ENCODE results near the gene ACOT7. TPM values are rescaled to one million over a fixed set of nuclear protein-coding genes. Genes with fewer than 3 reads are reported as not detected.

Gene ACOT7
- total and polyA plus RNA-seq, 7 donors, result 2.3 to 12.4 (median 4.1) TPM

DNA sequence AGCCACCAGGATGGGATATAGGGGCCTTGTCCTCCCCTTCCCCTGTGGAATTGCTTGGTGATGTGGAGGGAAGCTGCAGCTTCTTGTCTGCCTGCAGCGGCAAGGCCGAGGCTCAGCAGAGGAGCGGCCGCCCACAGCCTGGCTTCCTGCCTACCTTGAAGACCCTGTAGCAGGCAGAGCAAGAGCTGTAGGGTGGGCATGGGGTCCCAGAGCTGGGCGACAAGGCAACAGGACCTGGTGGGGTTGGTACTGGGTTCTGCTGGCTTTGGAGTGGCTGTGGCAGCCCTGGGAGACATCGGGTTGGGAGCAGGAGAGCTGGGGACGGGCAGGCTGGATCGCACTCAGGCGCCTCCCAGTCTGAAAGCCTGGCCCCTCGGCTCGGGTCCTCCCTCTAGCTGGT lies 126.9 kb downstream of the ACOT7 start:
- no peak for ATAC-seq
- intact Hi-C loops (cut with DNase I), result loop anchor here in 1 of 2 donors (5.0 kb wide), 1 partner anchor 36 kb away; no protein-coding TSS in a partner anchor
- H3K27ac ChIP-seq, result no peak overlapping the region
- peaks cover 0 to 24% (median 9%) of the 10 kb centered on the region in 3 donors for H3K27me3 ChIP-seq (ENCODE audit: insufficient read depth in 3 of 3, low read length in 2 of 3)
- TF ChIP-seq, protein P1, sequence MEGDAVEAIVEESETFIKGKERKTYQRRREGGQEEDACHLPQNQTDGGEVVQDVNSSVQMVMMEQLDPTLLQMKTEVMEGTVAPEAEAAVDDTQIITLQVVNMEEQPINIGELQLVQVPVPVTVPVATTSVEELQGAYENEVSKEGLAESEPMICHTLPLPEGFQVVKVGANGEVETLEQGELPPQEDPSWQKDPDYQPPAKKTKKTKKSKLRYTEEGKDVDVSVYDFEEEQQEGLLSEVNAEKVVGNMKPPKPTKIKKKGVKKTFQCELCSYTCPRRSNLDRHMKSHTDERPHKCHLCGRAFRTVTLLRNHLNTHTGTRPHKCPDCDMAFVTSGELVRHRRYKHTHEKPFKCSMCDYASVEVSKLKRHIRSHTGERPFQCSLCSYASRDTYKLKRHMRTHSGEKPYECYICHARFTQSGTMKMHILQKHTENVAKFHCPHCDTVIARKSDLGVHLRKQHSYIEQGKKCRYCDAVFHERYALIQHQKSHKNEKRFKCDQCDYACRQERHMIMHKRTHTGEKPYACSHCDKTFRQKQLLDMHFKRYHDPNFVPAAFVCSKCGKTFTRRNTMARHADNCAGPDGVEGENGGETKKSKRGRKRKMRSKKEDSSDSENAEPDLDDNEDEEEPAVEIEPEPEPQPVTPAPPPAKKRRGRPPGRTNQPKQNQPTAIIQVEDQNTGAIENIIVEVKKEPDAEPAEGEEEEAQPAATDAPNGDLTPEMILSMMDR (IDR thresholded peaks at IDR 0.05), result no peak
- no peak overlapping the region for H3K4me3 ChIP-seq
- H3K4me1 ChIP-seq, result peaks cover 4% of the 10 kb centered on the region
- 91 to 94% (median 91%) methylated on average over 10 to 11 of the region's 11 CpGs for WGBS, 3 donors
- no peaks in the 10 kb centered on the region for H3K36me3 ChIP-seq (ENCODE audit: insufficient read depth in 1 of 2, low read depth in 1 of 2)
- DNase-seq, result no peak
- H3K9me3 ChIP-seq, result no peaks in the 10 kb centered on the region

DNA sequence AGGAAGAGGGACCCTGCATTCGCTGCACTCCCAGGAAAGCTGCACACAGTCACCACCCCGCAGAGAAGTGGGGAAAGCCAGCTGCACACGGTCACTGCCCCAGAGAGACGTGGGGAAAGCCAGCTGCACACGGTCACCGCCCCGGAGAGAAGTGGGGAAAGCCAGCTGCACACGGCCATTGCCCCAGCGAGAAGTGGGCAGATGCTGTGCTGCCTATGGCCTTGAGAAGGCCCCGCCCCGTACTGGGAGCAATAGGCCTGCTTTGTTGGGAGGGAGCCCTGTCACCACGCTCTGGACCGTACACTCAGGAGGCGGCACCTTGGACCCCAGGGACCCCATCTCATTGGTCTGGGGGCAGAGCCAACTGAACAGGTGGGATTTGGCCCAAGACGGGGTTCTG lies 128.4 kb downstream of the ACOT7 start:
- intact Hi-C loops (cut with DNase I), result loop anchor here in 1 of 2 donors (5.0 kb wide), 1 partner anchor 37 kb away; no protein-coding TSS in a partner anchor
- peaks cover 0 to 36% (median 18%) of the 10 kb centered on the region in 3 donors for H3K27me3 ChIP-seq (ENCODE audit: insufficient read depth in 3 of 3, low read length in 2 of 3)

DNA sequence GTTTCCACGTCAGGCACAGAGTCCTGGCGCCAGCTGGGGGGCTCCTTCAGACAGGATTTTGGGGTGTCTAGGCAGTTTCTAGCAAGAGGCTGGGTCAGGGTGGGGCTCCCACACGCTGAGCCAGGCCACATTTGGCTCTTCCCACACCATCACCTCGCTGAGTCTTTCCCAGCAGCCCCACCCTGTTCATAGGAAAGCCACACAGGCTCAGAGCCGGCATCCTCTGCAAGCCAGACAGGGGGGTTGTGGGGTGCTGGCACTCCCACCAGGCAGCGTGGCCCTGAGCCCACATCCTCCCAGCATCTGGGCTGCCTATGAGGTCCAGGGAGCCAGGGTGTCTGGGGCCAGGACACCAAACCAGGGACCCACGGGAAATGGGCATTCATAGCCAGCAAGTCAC lies 129.9 kb downstream of the ACOT7 start:
- no peak overlapping the region for H3K27ac ChIP-seq
- intact Hi-C loops (cut with DNase I), result no loop called here
- TF ChIP-seq, protein P1 (IDR thresholded peaks at IDR 0.05), result no peak
- no peak for DNase-seq
- H3K4me3 ChIP-seq, result no peak overlapping the region
- H3K9me3 ChIP-seq, result no peaks in the 10 kb centered on the region
- H3K4me1 ChIP-seq, result peaks cover 4% of the 10 kb centered on the region
- no peaks in the 10 kb centered on the region for H3K36me3 ChIP-seq (ENCODE audit: insufficient read depth in 1 of 2, low read depth in 1 of 2)
- ATAC-seq, result no peak
- peaks cover 0 to 50% (median 20%) of the 10 kb centered on the region in 3 donors for H3K27me3 ChIP-seq (ENCODE audit: insufficient read depth in 3 of 3, low read length in 2 of 3)
- WGBS, 3 donors, result 34 to 66% (median 40%) methylated on average over 7 of the region's 7 CpGs

More for the DNA sequence above, 128.4 kb downstream of the ACOT7 start:
- no peak for ATAC-seq
- H3K4me3 ChIP-seq, result no peak overlapping the region
- no peaks in the 10 kb centered on the region for H3K36me3 ChIP-seq (ENCODE audit: insufficient read depth in 1 of 2, low read depth in 1 of 2)
- H3K4me1 ChIP-seq, result peaks cover 4% of the 10 kb centered on the region
- H3K27ac ChIP-seq, result no peak overlapping the region
- H3K9me3 ChIP-seq, result no peaks in the 10 kb centered on the region
- WGBS, 3 donors, result 56 to 78% (median 62%) methylated on average over 15 of the region's 15 CpGs
- TF ChIP-seq, protein P1 (IDR thresholded peaks at IDR 0.05), result no peak
- no peak for DNase-seq

DNA sequence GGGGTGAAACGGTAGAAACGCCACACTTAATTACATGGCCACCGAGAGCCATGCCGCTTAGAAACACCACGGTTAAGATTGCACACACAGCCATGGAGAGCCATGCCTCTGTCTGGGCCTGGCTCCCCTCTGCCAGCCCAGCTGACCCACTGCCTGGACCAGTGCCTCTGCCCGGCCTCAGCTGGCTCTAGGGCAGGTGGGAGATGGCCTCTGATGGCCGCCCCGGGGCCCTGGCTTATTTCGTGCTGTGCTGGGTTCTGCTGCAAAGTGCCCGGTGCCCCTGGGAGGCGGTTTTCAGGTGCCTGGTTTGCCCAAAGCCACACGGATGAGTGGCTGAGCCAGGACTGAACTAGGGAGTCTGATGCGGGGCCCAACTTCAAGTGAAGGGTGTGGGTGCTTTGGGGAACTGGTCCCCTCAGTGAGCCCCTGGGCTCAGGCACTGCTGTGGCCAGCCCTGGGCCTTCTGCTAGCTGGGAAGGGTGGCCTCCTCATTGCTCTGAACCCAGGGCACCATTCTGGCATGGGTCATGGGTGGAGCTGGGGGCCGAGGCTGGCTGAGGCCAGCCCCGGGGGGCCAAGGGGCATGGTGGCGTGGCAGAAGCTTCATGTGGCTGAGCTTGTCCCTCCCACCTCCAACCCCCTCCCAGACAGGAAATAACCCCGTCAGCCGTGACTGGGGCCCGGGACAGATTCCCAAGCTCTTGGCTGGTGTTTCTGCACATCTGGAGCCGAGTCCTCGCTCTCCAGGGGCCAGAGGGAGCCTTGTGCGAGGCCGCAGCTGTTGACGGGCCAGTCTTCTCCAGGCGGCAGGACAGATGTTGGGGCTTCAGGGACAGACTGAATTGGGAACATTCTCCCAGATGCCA lies 130.8 kb downstream of the ACOT7 start:
- Histone ChIP-seq H3K36me3 (ENCODE audit: insufficient read depth in 1 of 2, low read depth in 1 of 2) (no peaks in the 10 kb centered on the region), H3K27me3 (ENCODE audit: insufficient read depth in 3 of 3, low read length in 2 of 3) (peaks cover 0 to 52% (median 23%) of the 10 kb centered on the region in 3 donors), H3K4me3 (no peak overlapping the region), H3K9me3 (no peaks in the 10 kb centered on the region), H3K4me1 (peaks cover 4% of the 10 kb centered on the region), H3K27ac (no peak overlapping the region)
- TF ChIP-seq, protein P1 (IDR thresholded peaks at IDR 0.05), result no peak
- intact Hi-C loops (cut with DNase I), result no loop called here
- DNase-seq, result peak; percentile 66 to 88
- WGBS, 3 donors, result 37 to 61% (median 42%) methylated on average over 23 to 25 of the region's 25 CpGs
- ATAC-seq, result peak in 2 of 4 donors; percentile 38 to 58

Data from psoas muscle (tissue), 8 donors.